SU-DHL-6 (cell line): Measurements from ENCODE around the gene SMAD6.

Experiments
- H2AFZ ChIP-seq: fragments of 200-600 bp; sonication (generic); 2 replicates; pipeline ENCODE4 v1.6.1; 2014; ENCODE audit warnings: low read depth, mild to moderate bottlenecking, moderate library complexity, mixed read lengths, antibody characterized with exemption, low read length; ENCODE audit not compliant: severe bottlenecking
- H3F3A ChIP-seq: fragments of 200-600 bp; shearing (Covaris generic); 2 replicates; pipeline ENCODE4 v1.6.0; 2016; ENCODE audit warnings: antibody characterized with exemption, mild to moderate bottlenecking; ENCODE audit not compliant: insufficient read depth
- H3K27ac ChIP-seq: fragments of 200-600 bp; sonication (generic); 2 replicates; pipeline ENCODE4 v1.5.1; 2016; ENCODE audit warnings: low read depth, mild to moderate bottlenecking, low read length, moderate library complexity, mixed read lengths
- H3K27me3 ChIP-seq: fragments of 200-600 bp; sonication (generic), shearing (Covaris generic); 2 replicates; pipeline ENCODE4 v1.6.0; 2014; ENCODE audit warnings: mild to moderate bottlenecking, low read length
- H3K36me3 ChIP-seq: fragments of 200-600 bp; sonication (generic); 2 replicates; pipeline ENCODE4 v1.6.1; 2014; ENCODE audit warnings: mild to moderate bottlenecking, low read length, mixed read lengths
- H3K4me2 ChIP-seq: fragments of 300-600, 200-600 bp; shearing (Covaris generic), sonication (generic); 2 replicates; pipeline ENCODE4 v1.6.0; 2014; ENCODE audit warnings: low read length, low read depth, mild to moderate bottlenecking; ENCODE audit not compliant: poor library complexity, severe bottlenecking
- H3K4me3 ChIP-seq: fragments of 200-600 bp; sonication (generic); 2 replicates; pipeline ENCODE4 v1.5.1; 2014; ENCODE audit warnings: antibody characterized with exemption, low read length, mild to moderate bottlenecking, mixed read lengths; ENCODE audit not compliant: insufficient read depth, poor library complexity, severe bottlenecking
- H3K79me2 ChIP-seq: fragments of 200-600 bp; sonication (generic); 2 replicates; pipeline ENCODE4 v1.6.1; 2014; ENCODE audit warnings: mild to moderate bottlenecking, low read length, moderate library complexity; ENCODE audit not compliant: insufficient read depth
- H3K9ac ChIP-seq: fragments of 200-600 bp; sonication (generic); 2 replicates; pipeline ENCODE4 v1.7.0; 2014; ENCODE audit warnings: mild to moderate bottlenecking, low read length
- H3K9me2 ChIP-seq: fragments of 200-600 bp; sonication (generic); replicated peaks from 2 replicates; pipeline ENCODE4 v1.6.1; 2014; ENCODE audit warnings: low read length; ENCODE audit not compliant: insufficient read depth
- H3K9me3 ChIP-seq: fragments of 200-600 bp; sonication (generic); 2 replicates; pipeline ENCODE4 v1.6.1; 2014; ENCODE audit warnings: low read length, mixed read lengths; ENCODE audit not compliant: insufficient read depth
- H4K20me1 ChIP-seq: fragments of 200-600 bp; sonication (generic); 2 replicates; pipeline ENCODE4 v1.6.1; 2014; ENCODE audit warnings: low read depth, mild to moderate bottlenecking, antibody characterized with exemption, low read length, moderate library complexity, mixed read lengths
- EZH2phosphoT487 ChIP-seq: fragments of 200-600 bp; sonication (generic), shearing (Covaris generic); conservative IDR thresholded peaks from 2 replicates; pipeline ENCODE4 v1.6.1; 2018; ENCODE audit warnings: mild to moderate bottlenecking, antibody characterized with exemption, low read length, moderate library complexity, mixed read lengths
- TF ChIP-seq, protein P1 (sequence below): fragments of 200-600 bp; sonication (generic); IDR thresholded peaks from one replicate; pipeline ENCODE4 v1.5.1; 2017; ENCODE audit warnings: antibody characterized with exemption, mild to moderate bottlenecking, low read length, moderate library complexity; ENCODE audit not compliant: insufficient read depth, poor library complexity, severe bottlenecking

The SMAD6 gene

DNA sequence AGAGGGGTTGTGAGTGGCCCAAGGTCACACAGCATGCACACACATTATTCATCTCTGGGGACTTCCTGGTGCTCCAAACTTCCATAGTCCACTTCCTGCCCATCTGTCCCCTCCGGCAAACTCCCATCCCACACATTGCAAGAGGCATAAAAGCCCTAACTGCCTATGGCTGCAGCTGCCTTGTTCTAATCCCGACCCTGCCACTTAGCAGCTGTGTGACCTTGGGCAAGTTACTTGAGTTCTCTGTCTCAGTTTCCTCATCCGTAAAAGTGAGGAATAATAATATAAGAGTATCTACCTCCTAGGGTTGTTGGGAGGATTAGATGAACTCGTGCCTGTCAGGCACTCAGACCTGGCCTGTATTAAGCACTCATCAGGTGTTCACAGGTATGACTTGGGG lies 84.2 kb downstream of the SMAD6 start:
- Histone ChIP-seq H4K20me1 (no peaks in the 10 kb centered on the region), H3K27me3 (no peaks in the 10 kb centered on the region), H3K9ac (no peak overlapping the region), H3K27ac (no peak overlapping the region), H3K9me2 (no peaks in the 10 kb centered on the region), H3K36me3 (no peaks in the 10 kb centered on the region), H3F3A (no peaks in the 10 kb centered on the region), H2AFZ (no peak overlapping the region), H3K4me3 (no peak overlapping the region), H3K9me3 (no peaks in the 10 kb centered on the region), H3K4me2 (no peak overlapping the region), H3K79me2 (no peaks in the 10 kb centered on the region)
- no peak for TF ChIP-seq EZH2phosphoT487
- TF ChIP-seq, protein P1, sequence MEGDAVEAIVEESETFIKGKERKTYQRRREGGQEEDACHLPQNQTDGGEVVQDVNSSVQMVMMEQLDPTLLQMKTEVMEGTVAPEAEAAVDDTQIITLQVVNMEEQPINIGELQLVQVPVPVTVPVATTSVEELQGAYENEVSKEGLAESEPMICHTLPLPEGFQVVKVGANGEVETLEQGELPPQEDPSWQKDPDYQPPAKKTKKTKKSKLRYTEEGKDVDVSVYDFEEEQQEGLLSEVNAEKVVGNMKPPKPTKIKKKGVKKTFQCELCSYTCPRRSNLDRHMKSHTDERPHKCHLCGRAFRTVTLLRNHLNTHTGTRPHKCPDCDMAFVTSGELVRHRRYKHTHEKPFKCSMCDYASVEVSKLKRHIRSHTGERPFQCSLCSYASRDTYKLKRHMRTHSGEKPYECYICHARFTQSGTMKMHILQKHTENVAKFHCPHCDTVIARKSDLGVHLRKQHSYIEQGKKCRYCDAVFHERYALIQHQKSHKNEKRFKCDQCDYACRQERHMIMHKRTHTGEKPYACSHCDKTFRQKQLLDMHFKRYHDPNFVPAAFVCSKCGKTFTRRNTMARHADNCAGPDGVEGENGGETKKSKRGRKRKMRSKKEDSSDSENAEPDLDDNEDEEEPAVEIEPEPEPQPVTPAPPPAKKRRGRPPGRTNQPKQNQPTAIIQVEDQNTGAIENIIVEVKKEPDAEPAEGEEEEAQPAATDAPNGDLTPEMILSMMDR = no peak

DNA sequence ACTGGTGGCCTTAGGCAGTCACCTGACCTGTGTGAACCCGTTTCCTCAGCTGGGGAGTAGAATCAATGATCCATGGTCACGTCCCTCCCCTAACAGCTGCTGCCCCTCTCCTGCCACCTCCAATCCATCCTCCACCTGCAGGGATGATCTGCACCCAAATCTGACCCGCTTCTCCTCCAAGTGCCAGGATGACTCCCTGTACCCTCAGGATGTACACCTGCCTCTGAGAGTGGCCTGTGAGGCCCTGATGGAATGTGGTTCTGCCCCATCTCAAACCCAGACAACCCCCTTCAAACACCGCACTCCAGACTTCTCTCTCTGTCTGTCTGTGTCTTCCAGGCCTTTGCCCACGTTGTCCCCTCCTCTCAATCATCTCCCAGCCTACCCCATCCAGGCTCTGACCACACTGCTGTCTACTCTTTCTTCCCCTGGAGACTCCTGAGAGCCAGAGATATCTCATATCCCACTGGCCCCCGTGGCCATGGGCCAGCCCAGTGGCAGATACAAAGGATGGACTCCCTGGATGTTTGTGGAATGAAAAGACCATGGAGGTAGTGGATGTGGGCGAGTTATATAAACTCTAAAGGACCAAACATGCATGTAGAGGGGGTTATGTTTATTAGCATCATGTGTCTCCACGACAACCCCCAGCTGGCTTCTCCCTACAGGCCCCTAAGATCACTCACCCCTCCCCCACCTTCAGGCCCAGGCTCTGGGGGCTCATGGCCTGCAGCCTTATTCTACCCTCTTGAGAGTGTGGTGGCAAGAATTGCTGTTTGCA lies 84.9 kb downstream of the SMAD6 start:
- H3K27ac ChIP-seq = no peak overlapping the region
- H3K9me3 ChIP-seq = no peaks in the 10 kb centered on the region
- no peak overlapping the region for H3K4me2 ChIP-seq
- H3K27me3 ChIP-seq = no peaks in the 10 kb centered on the region
- H3K9ac ChIP-seq = no peak overlapping the region
- TF ChIP-seq EZH2phosphoT487 = no peak
- TF ChIP-seq, protein P1 = no peak
- no peaks in the 10 kb centered on the region for H3K9me2 ChIP-seq
- no peaks in the 10 kb centered on the region for H4K20me1 ChIP-seq
- no peak overlapping the region for H3K4me3 ChIP-seq
- no peaks in the 10 kb centered on the region for H3F3A ChIP-seq
- H3K36me3 ChIP-seq = no peaks in the 10 kb centered on the region
- no peak overlapping the region for H2AFZ ChIP-seq
- H3K79me2 ChIP-seq = no peaks in the 10 kb centered on the region

DNA sequence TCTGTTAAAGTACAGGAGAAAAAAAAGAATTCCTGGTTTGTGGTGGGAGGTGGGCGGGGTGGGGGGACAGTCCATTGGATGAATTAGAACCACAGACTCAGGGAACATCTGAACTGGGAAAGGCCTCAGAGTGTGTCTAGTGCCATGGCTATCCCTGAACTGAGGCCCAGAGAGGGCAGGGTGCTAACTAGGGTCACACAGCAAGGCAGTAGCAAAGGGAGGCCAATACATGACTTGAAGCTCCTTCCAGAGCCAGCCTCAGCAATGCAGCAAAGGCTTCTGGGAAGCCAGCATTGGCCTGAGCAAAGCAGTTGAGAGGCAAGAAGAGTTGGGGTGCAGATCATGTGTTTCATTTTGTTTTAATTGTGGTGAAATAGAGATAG lies 85.4 kb downstream of the SMAD6 start:
- Histone ChIP-seq H3K36me3 (no peaks in the 10 kb centered on the region), H3K27me3 (no peaks in the 10 kb centered on the region)

More for the DNA sequence above, 85.4 kb downstream of the SMAD6 start:
- no peak for TF ChIP-seq EZH2phosphoT487
- TF ChIP-seq, protein P1 = no peak
- Histone ChIP-seq H3K9ac (no peak overlapping the region), H3K9me3 (no peaks in the 10 kb centered on the region), H3K27ac (no peak overlapping the region), H3K9me2 (no peaks in the 10 kb centered on the region), H3K4me3 (no peak overlapping the region), H3K4me2 (no peak overlapping the region), H3K79me2 (no peaks in the 10 kb centered on the region), H2AFZ (no peak overlapping the region), H3F3A (no peaks in the 10 kb centered on the region), H4K20me1 (no peaks in the 10 kb centered on the region)
